ENCODE measurements around the gene ABCB11. TPM values are rescaled to one million over a fixed set of nuclear protein-coding genes. Genes with fewer than 3 reads are reported as not detected.
A peak's percentile ranks its signal among the peaks of the same experiment; 100 is the strongest.

ABCB11 gene
- total RNA-seq, 1 donor = not detected

DNA sequence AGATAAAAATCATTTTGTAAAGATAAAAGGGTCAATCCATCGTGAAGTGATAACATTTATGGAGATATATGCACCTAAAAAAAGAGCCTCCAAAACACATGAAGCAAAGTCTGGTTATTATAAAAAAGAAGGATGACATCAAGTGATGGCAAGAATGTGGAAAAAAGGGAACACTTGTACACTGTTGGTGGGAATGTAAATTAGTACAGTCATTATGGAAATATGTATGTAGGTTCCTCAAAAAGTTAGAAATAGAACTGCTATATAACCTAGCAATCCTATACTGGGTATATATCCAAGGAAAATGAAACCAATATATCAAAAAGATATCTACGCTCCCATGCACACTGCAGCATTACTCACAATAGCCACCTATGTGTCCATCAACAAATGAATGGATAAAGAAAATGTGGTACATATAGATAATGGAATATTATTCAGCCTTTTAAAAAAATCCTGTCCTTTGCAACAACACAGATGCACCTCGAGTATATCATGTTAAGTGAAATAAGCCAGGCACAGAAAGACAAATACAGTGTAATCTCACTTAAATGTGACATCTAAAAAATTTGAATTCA, 28.9 kb downstream of the ABCB11 start:
- TF ChIP-seq, protein P1, sequence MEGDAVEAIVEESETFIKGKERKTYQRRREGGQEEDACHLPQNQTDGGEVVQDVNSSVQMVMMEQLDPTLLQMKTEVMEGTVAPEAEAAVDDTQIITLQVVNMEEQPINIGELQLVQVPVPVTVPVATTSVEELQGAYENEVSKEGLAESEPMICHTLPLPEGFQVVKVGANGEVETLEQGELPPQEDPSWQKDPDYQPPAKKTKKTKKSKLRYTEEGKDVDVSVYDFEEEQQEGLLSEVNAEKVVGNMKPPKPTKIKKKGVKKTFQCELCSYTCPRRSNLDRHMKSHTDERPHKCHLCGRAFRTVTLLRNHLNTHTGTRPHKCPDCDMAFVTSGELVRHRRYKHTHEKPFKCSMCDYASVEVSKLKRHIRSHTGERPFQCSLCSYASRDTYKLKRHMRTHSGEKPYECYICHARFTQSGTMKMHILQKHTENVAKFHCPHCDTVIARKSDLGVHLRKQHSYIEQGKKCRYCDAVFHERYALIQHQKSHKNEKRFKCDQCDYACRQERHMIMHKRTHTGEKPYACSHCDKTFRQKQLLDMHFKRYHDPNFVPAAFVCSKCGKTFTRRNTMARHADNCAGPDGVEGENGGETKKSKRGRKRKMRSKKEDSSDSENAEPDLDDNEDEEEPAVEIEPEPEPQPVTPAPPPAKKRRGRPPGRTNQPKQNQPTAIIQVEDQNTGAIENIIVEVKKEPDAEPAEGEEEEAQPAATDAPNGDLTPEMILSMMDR (IDR thresholded peaks at IDR 0.05; ENCODE audit: extremely low read depth, low read depth, low read length) = no peak
- Histone ChIP-seq H3K27me3 (ENCODE audit: insufficient read depth, low read length) (no peaks in the 10 kb centered on the region), H3K79me2 (ENCODE audit: insufficient read depth, low read length) (no peaks in the 10 kb centered on the region), H3K4me3 (ENCODE audit: insufficient read depth, low read length) (no peak overlapping the region), H3K9me3 (ENCODE audit: low read depth, low read length) (no peaks in the 10 kb centered on the region), H2AFZ (ENCODE audit: low read length) (no peak overlapping the region), H3K36me3 (ENCODE audit: insufficient read depth, low read length) (no peaks in the 10 kb centered on the region), H3K27ac (ENCODE audit: low read depth, low read length) (no peak overlapping the region), H3K4me2 (ENCODE audit: insufficient read depth, low read length) (no peak overlapping the region), H4K20me1 (ENCODE audit: insufficient read depth, low read length) (no peaks in the 10 kb centered on the region), H3K4me1 (ENCODE audit: insufficient read depth, low read length) (peaks cover 30% of the 10 kb centered on the region)
- DNase-seq (ENCODE audit: insufficient read length, low spot score, missing footprints) = no peak

- Histone ChIP-seq H3K4me1 (ENCODE audit: insufficient read depth, low read length) (peaks cover 33% of the 10 kb centered on the region), H3K9me3 (ENCODE audit: low read depth, low read length) (no peaks in the 10 kb centered on the region), H4K20me1 (ENCODE audit: insufficient read depth, low read length) (no peaks in the 10 kb centered on the region), H2AFZ (ENCODE audit: low read length) (peak overlapping the region; percentile 53), H3K27me3 (ENCODE audit: insufficient read depth, low read length) (no peaks in the 10 kb centered on the region), H3K79me2 (ENCODE audit: insufficient read depth, low read length) (no peaks in the 10 kb centered on the region), H3K27ac (ENCODE audit: low read depth, low read length) (peak overlapping the region; percentile 70), H3K4me3 (ENCODE audit: insufficient read depth, low read length) (peak overlapping the region; percentile 38), H3K4me2 (ENCODE audit: insufficient read depth, low read length) (peak overlapping the region; percentile 63), H3K36me3 (ENCODE audit: insufficient read depth, low read length) (no peaks in the 10 kb centered on the region)
- TF ChIP-seq, protein P1 (IDR thresholded peaks at IDR 0.05; ENCODE audit: extremely low read depth, low read depth, low read length) = no peak
- peak; percentile 62 for DNase-seq (ENCODE audit: insufficient read length, low spot score, missing footprints)
Measured at GRCh38 chr2:169001116-169001815, 29.9 kb downstream of the ABCB11 start.

GRCh38 chr2:168999668-169000213, 31.4 kb downstream of the ABCB11 start:
- H3K4me3 ChIP-seq (ENCODE audit: insufficient read depth, low read length) = no peak overlapping the region
- H3K79me2 ChIP-seq (ENCODE audit: insufficient read depth, low read length) = no peaks in the 10 kb centered on the region
- no peak for DNase-seq (ENCODE audit: insufficient read length, low spot score, missing footprints)
- no peaks in the 10 kb centered on the region for H3K9me3 ChIP-seq (ENCODE audit: low read depth, low read length)
- no peak overlapping the region for H3K4me2 ChIP-seq (ENCODE audit: insufficient read depth, low read length)
- H4K20me1 ChIP-seq (ENCODE audit: insufficient read depth, low read length) = no peaks in the 10 kb centered on the region
- H2AFZ ChIP-seq (ENCODE audit: low read length) = no peak overlapping the region
- H3K4me1 ChIP-seq (ENCODE audit: insufficient read depth, low read length) = peaks cover 39% of the 10 kb centered on the region
- H3K36me3 ChIP-seq (ENCODE audit: insufficient read depth, low read length) = no peaks in the 10 kb centered on the region
- H3K27ac ChIP-seq (ENCODE audit: low read depth, low read length) = peak overlapping the region; percentile 24
- H3K27me3 ChIP-seq (ENCODE audit: insufficient read depth, low read length) = no peaks in the 10 kb centered on the region
- TF ChIP-seq, protein P1 (IDR thresholded peaks at IDR 0.05; ENCODE audit: extremely low read depth, low read depth, low read length) = no peak

DNA sequence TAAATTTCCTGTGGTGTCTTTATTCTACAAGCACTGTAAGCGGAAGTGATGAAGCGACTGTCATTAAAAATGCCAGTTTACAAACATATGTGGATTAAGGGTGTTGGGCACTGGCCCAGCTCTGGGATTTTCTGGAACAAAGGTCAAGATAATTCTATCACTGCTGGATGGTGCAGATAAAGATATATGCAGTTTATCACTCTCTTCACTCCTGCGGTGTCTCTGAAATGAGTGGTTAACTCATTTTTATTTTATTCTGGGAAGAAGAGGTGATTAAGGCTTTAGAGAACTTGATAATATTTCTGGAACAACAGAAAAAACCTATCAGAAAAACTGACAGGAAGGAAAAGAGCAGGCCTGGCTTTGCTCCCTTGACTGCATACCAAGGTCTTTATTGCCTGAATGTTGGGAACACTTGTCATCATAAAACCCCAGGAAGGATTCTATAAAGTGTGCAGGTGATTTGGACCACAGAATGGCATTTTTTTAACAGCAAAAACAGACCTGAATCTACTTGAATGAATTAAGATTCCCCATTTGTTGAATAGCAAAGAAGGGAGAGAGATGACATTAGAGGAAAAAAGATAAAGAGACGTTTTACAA, 32.4 kb downstream of the ABCB11 start:
- Histone ChIP-seq H3K4me3 (ENCODE audit: insufficient read depth, low read length) (no peak overlapping the region), H3K4me1 (ENCODE audit: insufficient read depth, low read length) (peaks cover 39% of the 10 kb centered on the region), H3K36me3 (ENCODE audit: insufficient read depth, low read length) (no peaks in the 10 kb centered on the region), H4K20me1 (ENCODE audit: insufficient read depth, low read length) (no peaks in the 10 kb centered on the region), H3K27ac (ENCODE audit: low read depth, low read length) (peak overlapping the region; percentile 24), H3K9me3 (ENCODE audit: low read depth, low read length) (no peaks in the 10 kb centered on the region), H2AFZ (ENCODE audit: low read length) (no peak overlapping the region), H3K79me2 (ENCODE audit: insufficient read depth, low read length) (no peaks in the 10 kb centered on the region), H3K4me2 (ENCODE audit: insufficient read depth, low read length) (no peak overlapping the region), H3K27me3 (ENCODE audit: insufficient read depth, low read length) (no peaks in the 10 kb centered on the region)
- DNase-seq (ENCODE audit: insufficient read length, low spot score, missing footprints) = no peak
- TF ChIP-seq, protein P1 (IDR thresholded peaks at IDR 0.05; ENCODE audit: extremely low read depth, low read depth, low read length) = no peak
